HL-60 (cell line): Measurements from ENCODE around the gene SLC24A3.

Source experiments
- DNase-seq, 2 experiments: peaks; one replicate each; pipeline ENCODE4 v3.0.0-alpha.2; 2010 to 2020; ENCODE audit warnings: low read depth in 1 of 2, low spot score in 1 of 2
- H3K27ac ChIP-seq: fragments of 250-450 bp; sonication (Bioruptor Pico); replicated peaks from 2 replicates; pipeline ENCODE4 v1.5.1; 2020; ENCODE audit warnings: mild to moderate bottlenecking, moderate library complexity
- H3K27me3 ChIP-seq: fragments of 250-450 bp; sonication (Bioruptor Pico); 2 replicates; pipeline ENCODE4 v1.5.1; 2021; ENCODE audit warnings: mild to moderate bottlenecking, moderate library complexity; ENCODE audit not compliant: insufficient read depth, poor library complexity, severe bottlenecking
- H3K4me3 ChIP-seq: replicated peaks from 2 replicates; pipeline ENCODE4 v1.5.1; 2011; ENCODE audit warnings: mild to moderate bottlenecking, control low read depth, low read length; ENCODE audit not compliant: insufficient read depth
- GABPA ChIP-seq: IDR thresholded peaks from 2 replicates; pipeline ENCODE4 v1.6.1; 2012; ENCODE audit warnings: low read depth
- POLR2AphosphoS5 ChIP-seq: IDR thresholded peaks from 2 replicates; pipeline ENCODE4 v1.6.1; 2012; ENCODE audit warnings: low read depth
- SPI1 ChIP-seq: IDR thresholded peaks from 2 replicates; pipeline ENCODE4 v1.6.1; 2012; ENCODE audit warnings: low read depth, mild to moderate bottlenecking, borderline replicate concordance
- TF ChIP-seq, protein P1 (sequence below): IDR thresholded peaks from 2 replicates; pipeline ENCODE4 v1.6.1; 2012; ENCODE audit warnings: low read depth; ENCODE audit not compliant: insufficient replicate concordance
- TF ChIP-seq, protein P2 (sequence below): IDR thresholded peaks from one replicate; pipeline ENCODE4 v1.5.1; 2011; ENCODE audit warnings: low read length, control low read depth, inconsistent platforms; ENCODE audit not compliant: insufficient read depth

The SLC24A3 gene

GRCh38 chr20:19487420-19487819 is 275.0 kb downstream of the SLC24A3 start:
- Histone ChIP-seq H3K27me3 (no peaks in the 10 kb centered on the region), H3K4me3 (no peak overlapping the region), H3K27ac (no peak overlapping the region)
- DNase-seq = no peak
- no peak for TF ChIP-seq POLR2AphosphoS5
- TF ChIP-seq, protein P1, sequence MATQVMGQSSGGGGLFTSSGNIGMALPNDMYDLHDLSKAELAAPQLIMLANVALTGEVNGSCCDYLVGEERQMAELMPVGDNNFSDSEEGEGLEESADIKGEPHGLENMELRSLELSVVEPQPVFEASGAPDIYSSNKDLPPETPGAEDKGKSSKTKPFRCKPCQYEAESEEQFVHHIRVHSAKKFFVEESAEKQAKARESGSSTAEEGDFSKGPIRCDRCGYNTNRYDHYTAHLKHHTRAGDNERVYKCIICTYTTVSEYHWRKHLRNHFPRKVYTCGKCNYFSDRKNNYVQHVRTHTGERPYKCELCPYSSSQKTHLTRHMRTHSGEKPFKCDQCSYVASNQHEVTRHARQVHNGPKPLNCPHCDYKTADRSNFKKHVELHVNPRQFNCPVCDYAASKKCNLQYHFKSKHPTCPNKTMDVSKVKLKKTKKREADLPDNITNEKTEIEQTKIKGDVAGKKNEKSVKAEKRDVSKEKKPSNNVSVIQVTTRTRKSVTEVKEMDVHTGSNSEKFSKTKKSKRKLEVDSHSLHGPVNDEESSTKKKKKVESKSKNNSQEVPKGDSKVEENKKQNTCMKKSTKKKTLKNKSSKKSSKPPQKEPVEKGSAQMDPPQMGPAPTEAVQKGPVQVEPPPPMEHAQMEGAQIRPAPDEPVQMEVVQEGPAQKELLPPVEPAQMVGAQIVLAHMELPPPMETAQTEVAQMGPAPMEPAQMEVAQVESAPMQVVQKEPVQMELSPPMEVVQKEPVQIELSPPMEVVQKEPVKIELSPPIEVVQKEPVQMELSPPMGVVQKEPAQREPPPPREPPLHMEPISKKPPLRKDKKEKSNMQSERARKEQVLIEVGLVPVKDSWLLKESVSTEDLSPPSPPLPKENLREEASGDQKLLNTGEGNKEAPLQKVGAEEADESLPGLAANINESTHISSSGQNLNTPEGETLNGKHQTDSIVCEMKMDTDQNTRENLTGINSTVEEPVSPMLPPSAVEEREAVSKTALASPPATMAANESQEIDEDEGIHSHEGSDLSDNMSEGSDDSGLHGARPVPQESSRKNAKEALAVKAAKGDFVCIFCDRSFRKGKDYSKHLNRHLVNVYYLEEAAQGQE = no peak
- TF ChIP-seq SPI1 = no peak
- TF ChIP-seq, protein P2, sequence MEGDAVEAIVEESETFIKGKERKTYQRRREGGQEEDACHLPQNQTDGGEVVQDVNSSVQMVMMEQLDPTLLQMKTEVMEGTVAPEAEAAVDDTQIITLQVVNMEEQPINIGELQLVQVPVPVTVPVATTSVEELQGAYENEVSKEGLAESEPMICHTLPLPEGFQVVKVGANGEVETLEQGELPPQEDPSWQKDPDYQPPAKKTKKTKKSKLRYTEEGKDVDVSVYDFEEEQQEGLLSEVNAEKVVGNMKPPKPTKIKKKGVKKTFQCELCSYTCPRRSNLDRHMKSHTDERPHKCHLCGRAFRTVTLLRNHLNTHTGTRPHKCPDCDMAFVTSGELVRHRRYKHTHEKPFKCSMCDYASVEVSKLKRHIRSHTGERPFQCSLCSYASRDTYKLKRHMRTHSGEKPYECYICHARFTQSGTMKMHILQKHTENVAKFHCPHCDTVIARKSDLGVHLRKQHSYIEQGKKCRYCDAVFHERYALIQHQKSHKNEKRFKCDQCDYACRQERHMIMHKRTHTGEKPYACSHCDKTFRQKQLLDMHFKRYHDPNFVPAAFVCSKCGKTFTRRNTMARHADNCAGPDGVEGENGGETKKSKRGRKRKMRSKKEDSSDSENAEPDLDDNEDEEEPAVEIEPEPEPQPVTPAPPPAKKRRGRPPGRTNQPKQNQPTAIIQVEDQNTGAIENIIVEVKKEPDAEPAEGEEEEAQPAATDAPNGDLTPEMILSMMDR = no peak
- TF ChIP-seq GABPA = no peak

GRCh38 chr20:19491241-19491640 is 278.8 kb downstream of the SLC24A3 start:
- no peaks in the 10 kb centered on the region for H3K27me3 ChIP-seq
- TF ChIP-seq, protein P2 = no peak
- TF ChIP-seq, protein P1 = no peak
- TF ChIP-seq SPI1 (no peak), POLR2AphosphoS5 (no peak), GABPA (no peak)
- DNase-seq = no peak

GRCh38 chr20:19492116-19492515 is 279.7 kb downstream of the SLC24A3 start:
- Histone ChIP-seq H3K4me3 (no peak overlapping the region), H3K27ac (no peak overlapping the region), H3K27me3 (no peaks in the 10 kb centered on the region)
- no peak for DNase-seq
- TF ChIP-seq GABPA (no peak), POLR2AphosphoS5 (no peak), SPI1 (no peak)
- TF ChIP-seq, protein P2 = no peak
- TF ChIP-seq, protein P1 = no peak

More at GRCh38 chr20:19491241-19491640, 278.8 kb downstream of the SLC24A3 start:
- H3K4me3 ChIP-seq = no peak overlapping the region
- no peak overlapping the region for H3K27ac ChIP-seq
